Fibroblast of villous mesenchyme (primary cell): ENCODE data around the gene MAP2K2. TPM values are rescaled to one million over a fixed set of nuclear protein-coding genes. Genes with fewer than 3 reads are reported as not detected.

ENCODE experiments used
- DNase-seq: peaks from one replicate; pipeline ENCODE4 v3.0.0-alpha.2; 2010; ENCODE audit warnings: low read depth
- H3K4me3 ChIP-seq: 2 replicates; pipeline ENCODE4 v1.5.1; 2011; ENCODE audit warnings: low read depth, mild to moderate bottlenecking, low read length
- total RNA-seq: library from RNA; depleted of rRNA; stranded (reverse); fragments of >200 nt; gene quantifications from 2 replicates; pipeline ENCODE4 v1.2.3, GENCODE V29; 2012
- TF ChIP-seq, protein P1 (sequence below): IDR thresholded peaks from 2 replicates; pipeline ENCODE4 v1.5.1; 2012; ENCODE audit warnings: low read depth, mild to moderate bottlenecking, low read length; ENCODE audit not compliant: insufficient read depth

The MAP2K2 gene
- total RNA-seq, 1 donor, result 137 TPM

DNA sequence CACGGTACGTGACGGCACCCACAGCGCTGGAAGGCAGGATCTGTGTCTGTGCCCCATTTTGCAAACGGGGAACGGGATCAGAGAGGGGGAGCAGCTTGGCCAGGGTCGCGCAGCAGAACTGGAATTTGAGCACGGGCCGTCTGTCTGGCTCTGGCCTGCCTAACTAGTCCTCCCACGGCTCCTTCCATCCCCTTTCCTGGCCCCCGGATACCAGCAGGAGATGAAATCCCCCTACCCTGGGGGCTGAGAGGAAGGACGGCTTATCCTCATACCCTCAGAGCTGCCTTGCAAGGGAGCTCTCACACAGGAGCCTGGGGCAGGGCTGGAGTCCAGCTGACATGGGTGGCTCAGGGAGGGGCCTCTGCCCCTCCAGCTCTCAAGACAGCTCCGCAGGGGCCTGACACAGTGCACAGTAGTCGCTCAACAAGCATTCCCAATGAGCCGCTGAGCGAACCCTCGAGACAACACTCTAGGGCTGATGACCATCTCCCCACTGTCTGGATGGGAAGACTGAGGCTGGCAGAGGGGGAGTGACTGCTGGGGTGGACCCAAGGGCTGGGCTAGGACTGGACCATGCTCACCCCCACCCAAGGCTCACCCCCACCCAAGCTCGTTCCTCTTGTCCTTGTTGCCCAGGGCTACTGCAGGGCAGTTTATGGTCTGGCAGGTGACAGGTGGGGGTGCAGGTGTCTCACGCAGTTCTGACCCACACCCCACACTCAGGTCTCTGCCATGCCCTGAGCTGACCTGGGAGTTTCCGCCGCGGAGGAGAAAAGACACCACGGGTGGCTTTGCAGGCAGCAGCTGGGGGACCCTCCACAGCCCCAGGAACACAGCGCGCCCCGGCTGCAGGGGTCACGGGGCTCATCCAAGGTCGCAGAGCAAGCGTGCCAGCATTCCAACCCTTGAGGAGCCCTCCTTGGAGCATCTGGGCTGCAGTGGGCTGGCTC lies 61.2 kb downstream of the MAP2K2 start:
- no peak for DNase-seq
- TF ChIP-seq, protein P1, sequence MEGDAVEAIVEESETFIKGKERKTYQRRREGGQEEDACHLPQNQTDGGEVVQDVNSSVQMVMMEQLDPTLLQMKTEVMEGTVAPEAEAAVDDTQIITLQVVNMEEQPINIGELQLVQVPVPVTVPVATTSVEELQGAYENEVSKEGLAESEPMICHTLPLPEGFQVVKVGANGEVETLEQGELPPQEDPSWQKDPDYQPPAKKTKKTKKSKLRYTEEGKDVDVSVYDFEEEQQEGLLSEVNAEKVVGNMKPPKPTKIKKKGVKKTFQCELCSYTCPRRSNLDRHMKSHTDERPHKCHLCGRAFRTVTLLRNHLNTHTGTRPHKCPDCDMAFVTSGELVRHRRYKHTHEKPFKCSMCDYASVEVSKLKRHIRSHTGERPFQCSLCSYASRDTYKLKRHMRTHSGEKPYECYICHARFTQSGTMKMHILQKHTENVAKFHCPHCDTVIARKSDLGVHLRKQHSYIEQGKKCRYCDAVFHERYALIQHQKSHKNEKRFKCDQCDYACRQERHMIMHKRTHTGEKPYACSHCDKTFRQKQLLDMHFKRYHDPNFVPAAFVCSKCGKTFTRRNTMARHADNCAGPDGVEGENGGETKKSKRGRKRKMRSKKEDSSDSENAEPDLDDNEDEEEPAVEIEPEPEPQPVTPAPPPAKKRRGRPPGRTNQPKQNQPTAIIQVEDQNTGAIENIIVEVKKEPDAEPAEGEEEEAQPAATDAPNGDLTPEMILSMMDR, result no peak
- peak overlapping the region; percentile 70 for H3K4me3 ChIP-seq

DNA sequence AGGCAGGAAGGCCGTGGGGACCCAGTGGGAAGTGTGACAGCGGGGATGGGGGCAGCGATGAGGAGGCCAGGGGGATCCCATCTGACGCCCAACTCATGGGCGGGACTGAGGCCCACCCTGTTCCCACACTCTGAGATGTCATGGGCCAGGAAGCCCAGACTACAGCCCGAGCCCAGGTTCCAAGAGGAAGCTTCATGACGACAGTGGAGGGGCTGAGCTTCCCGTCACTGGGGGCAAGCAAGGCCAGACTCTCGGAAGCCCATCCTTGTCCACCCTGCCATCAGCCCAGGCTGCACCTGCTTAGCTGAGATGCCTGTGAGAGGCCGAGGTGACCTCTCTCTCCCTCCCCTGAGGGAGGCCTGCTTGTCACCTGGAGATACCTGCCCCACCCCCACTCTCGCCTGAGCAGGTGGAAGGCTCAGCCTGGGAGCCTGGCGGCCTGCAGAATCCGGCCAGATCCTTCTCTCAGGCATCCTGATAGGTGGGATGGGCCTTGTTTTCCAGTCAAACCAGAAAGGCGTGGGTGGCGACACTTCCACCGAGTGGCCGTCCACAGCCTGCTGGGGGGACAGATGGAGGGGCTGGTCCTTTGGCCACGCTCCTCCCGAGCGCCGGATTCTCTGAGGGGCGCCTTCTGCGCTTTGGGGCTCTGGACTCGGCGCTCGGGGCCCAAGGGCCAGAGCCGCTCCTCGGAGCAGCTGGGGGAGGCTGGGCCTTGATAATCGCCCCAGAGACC lies 62.1 kb downstream of the MAP2K2 start:
- DNase-seq, result no peak
- peak overlapping the region; percentile 54 for H3K4me3 ChIP-seq
- TF ChIP-seq, protein P1, result no peak

DNA sequence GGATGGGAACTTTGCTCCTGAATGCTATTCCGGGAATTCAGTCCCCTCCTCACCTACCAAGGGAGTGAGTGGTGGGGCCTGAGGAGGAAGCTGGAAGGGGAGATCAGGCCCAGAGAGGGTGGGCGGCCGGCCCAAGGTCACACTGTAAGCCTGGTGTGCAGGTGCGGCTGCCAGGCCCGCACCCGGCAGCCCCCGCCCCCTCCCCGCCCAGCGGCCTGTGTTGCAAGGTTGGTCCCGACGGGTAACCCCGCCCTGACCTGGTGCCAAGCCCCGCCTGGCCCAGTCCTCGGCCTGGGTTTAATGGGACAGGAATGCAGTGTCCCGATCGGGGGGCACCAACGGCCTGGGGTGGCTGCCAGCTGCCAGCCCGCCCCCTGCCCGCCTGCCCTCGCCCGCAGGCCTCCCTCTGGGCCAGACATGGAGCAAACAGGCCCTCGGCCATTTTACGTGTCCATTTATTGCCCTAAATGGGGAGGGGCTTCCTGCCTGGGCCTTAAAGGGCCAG lies 62.7 kb downstream of the MAP2K2 start:
- peak overlapping the region; percentile 54 for H3K4me3 ChIP-seq
- TF ChIP-seq, protein P1, result no peak
- peak; percentile 61 for DNase-seq

DNA sequence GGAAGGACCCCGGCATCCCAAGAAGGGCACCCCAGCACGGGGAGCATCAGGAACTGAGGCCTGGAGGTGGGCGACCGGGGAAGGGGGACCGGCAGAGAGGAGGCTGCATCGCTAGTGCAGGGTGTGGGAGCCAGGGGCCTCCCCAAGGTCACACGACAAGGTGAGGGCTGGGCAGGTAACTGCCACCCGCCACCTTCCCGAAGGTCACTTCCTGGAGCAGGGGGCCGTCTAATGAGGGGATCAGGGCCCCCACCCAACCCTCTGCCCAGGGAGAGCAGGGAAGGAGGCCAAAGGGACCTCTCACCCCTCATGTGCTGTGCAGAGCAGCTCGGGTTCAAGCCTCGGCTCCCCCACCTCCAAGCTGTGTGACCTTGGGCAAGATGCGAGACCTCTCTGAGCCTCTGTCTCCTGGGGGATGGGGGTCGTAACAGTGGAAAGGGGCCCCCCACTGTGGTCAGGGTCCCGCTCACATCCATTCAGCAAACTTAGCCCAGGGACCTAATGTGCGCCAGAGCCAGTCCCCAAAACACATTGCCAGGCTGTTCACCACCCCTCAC lies 63.2 kb downstream of the MAP2K2 start:
- H3K4me3 ChIP-seq, result peak overlapping the region; percentile 54
- no peak for DNase-seq
- TF ChIP-seq, protein P1, result no peak

DNA sequence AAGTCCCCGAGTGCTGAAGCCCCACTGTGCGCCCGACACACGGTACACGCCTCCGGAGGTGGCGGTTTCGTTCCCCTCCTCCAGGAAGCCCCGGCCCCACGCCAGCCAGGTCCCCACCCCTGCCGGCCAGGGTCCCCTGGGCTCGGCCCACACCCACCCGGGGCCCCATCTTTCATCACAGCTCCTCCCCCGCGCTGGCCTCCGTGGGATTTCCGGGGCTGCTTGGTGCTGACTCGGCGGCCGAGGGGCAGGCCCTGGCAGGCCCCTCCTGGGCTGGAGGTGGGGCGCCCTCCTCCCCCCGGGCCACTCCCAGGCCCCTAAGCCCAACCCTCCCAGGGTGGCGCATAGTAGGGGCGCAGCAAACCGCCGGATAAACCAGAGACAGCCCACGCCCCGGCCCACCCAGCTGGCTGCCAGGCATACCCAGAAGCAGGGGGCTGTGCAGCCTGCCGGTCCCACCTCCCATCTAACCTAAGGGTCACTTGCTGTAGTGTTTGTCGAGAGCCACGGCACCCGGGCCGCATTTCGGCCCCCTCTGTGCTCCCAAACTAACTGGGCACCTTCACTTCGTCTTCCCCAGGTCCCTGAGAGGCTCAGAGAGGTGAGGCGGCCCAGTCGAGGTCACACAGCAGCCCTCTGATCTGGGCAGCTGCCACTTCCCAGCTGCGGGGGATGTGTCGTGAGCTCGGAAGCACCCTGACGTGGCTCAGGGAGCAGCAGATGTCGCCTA lies 63.9 kb downstream of the MAP2K2 start:
- H3K4me3 ChIP-seq, result peak overlapping the region; percentile 54
- DNase-seq, result peak; percentile 80
- TF ChIP-seq, protein P1, result no peak

DNA sequence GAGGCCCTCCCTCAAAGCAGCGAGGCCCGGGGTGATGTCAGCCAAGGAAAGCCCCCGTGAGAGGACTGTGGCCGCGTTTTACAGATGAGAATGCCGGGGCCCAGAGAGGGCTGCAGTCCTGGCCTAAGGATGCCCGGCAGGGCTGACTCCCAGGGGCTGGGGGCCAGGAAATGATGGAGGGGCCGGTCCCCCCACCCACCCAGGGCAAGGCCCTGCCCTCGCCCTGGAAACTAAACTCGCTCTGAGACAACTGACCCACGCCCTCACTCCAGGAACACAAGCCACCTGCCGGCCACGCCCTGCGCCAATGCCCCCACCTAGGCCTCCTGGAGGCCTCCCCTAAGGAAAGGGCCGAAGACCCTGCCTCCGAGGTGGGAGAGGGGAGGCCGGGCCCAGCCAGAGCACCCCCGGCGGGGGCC lies 64.5 kb downstream of the MAP2K2 start:
- H3K4me3 ChIP-seq, result peak overlapping the region; percentile 54
- TF ChIP-seq, protein P1, result no peak
- no peak for DNase-seq
